Measurements from ENCODE around the gene UTF1.

Gene UTF1

DNA sequence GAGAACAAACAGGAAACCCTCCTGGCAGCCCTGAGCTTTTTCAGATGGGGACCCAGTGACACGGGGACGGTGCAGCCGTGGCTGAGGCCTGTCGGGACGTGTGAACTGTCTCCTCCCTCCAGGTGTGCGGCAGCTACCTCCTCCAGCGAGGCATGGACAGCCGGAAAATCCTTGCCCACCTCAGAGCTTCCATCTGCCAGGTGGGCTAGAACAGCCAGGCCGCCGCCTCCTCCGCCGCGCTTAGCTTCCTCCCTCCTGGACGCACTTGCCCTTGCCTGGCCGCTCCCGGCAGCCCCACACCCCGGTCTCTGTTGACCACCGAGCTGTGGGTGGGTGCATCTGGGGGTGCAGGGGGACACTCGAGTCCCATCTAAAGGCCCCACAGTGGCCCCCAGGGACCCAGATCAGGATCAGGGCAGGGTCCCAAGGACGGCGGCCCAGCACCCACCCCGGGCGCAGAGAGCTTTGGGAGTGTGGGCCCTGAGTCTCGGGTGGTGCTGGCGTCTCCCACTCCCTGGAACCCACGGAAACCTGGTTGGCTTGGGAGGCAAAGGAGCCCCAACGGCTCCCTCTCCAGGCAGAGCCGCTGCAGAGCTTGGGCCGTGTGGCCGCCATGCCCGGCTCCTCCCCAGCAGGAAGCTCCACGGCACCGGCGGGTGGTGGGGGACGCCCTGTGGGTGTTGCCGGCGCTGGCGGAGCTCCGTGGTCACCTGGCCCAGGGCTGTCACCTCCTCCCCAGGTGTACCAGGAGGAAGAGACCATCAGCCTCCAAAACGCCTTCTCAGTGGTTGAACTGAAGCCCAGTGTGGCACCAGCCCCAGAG lies 32.9 kb upstream of the UTF1 start:
- DNase-seq = no peak

DNA sequence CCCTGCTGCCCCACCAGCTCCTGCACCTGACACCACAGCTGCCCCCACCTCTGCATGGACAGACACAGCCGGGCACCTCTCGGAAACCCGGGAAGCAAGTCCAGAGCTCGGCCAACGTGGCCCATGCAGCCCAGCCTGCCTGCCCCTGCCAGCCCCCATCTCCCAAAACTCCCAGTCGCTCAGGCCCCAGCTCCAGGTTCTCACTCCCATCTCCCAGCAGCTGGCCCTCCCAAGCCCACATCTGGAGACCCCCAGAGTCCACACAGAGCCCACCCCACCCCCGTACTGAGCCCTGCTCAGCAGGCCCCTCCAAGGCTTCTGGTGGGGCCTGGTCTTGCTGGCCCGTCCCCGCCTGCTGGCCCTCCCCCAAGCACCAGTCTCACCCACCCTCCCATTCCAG lies 32.2 kb upstream of the UTF1 start:
- no peak for DNase-seq

DNA sequence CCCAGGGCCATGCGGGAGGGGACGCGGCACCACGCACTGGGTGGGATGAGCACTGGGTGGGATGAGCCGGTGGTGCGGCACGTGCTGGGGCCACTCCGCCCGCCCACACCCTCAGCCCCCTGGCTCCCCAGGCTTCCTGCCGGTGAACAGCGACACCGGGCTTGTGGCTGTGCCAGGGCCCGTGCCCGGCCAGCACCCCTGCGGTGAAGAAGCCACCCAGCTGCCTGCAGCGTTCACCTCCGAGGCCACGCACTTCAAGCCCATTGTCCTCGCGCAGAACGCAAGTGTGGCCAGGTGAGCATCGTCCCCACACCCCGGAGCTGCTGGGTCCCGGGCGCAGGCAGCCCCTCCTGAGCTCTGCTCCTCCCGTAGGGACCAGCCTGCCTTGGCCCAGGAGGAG lies 31.8 kb upstream of the UTF1 start:
- DNase-seq = no peak

DNA sequence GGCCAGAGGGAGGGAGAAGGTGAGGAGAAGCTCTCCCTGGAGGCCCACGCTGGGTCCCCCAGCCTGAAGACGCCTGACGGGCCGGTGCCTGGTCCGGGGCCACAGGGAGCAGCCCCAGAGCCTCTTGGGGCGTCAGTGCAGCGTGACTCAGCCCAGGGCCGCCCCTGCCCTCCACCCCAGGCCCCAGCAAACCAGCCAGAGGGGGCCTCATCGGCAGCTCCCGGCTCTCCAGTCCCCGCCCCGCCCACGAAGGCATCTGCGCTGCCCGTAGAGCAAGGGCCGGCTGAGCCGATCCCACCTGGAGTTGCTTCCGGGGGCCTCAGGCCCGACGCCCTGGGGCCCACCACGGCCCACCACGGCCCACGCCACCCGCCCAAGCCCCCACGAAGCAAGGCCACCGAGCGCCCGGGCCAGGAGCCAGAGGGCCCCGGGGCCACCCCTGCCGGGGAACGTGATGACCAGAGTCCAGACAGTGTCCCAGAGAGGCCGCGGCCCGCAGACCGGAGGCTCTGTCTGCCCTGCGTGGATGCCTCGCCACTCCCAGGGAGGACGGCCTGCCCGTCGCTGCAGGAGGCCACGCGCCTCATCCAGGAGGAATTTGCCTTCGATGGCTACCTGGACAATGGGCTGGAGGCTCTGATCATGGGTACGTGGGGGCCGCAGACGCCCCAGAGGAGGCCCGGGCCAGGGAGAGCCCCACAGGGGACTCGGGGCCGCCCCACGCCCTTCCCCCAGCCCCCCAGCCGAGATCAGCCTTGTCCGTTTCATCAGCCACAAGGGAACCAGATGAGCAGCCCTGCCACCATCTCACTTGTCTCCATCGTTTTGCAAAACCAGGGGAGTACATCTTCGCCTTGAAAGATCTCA lies 31.2 kb upstream of the UTF1 start:
- no peak for DNase-seq

- DNase-seq = no peak
Measured at GRCh38 chr10:133199488-133199885, 30.5 kb upstream of the UTF1 start.

DNA sequence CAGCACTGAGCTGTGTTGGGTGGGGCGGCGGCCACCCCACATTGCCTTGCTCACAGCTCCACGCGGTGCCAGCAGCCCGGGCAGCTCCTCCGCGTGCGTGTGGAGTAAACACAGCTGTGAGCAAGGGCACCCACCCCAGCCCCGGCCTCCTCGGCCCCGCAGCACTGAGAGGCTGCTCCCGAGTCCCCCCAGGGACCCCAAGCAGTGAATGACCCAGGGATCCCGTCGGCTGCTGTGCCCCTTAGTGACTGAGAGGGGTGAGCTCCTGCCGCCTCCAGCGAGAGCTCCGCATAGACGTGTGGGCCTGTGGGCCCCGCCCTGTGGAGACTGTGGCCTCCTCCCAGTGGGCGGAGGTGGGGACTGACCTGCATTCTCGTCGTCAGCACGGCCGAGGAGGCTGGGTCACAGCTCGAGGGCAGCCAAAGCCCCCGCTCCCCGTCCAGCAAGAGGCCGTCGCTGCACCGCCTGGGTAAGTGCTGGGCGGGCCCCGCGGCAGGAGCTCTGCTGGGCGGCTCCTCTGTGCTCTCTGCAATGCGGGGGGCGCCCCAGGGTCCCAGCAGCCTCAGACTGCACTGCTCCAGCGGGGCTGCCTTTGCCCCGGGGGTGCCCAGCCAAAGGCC lies 29.9 kb upstream of the UTF1 start:
- no peak for DNase-seq

DNA sequence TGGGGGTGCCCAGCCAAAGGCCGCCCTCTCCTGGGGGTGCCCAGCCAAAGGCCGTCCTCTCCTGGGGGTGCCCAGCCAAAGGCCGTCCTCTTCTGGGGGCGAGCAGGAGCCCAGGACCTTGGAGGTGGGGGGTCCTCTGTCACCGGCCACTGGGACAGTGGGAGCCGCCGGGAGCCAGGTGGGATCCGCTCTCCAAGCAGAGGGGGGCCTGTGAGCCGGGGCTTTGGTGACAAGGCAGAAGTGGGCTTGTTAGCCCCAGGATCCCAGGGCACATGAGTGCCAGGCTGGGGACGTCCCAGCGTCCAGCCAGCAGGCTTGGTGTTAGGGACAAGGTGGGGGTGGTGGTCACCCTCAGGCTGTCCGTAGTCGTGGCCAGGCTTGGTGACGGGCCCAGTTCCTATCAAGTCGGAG lies 29.4 kb upstream of the UTF1 start:
- no peak for DNase-seq

DNA sequence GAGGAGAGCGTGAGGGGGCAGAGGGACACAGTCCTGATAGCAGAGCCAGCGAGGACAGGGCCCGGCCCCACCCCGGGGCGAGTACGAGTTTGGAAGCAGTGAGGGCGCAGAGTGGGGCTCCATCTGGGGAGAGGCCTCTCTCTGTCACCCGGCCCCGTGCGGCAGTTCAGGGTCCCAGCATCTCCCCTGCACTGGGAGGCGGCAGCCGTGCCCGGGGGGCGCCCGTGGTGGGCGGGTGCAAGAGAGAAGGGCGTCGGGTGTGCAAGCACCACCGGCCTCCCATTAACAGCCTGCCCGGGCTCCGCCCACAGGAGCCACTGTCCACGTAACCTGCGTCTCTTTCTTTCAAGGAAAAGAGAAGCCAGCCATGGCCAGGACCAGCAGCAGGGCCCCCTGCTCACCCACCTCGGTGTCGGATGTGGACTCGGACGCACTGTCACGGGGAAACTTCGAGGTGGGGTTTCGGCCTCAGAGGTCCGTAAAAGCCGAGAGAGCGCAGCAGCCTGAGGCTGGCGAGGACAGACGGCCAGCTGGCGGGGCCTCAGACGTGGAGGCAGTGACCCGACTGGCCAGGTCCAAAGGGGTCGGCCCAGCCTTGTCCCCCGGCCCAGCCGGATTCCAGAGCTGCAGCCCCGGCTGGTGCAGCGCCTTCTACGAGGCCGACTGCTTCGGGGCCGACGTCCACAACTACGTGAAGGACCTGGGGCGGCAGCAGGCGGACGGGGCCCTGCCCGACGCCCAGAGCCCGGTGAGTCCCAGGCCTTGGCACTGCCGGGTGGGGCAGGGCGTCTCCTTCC lies 28.7 kb upstream of the UTF1 start:
- DNase-seq = no peak

DNA sequence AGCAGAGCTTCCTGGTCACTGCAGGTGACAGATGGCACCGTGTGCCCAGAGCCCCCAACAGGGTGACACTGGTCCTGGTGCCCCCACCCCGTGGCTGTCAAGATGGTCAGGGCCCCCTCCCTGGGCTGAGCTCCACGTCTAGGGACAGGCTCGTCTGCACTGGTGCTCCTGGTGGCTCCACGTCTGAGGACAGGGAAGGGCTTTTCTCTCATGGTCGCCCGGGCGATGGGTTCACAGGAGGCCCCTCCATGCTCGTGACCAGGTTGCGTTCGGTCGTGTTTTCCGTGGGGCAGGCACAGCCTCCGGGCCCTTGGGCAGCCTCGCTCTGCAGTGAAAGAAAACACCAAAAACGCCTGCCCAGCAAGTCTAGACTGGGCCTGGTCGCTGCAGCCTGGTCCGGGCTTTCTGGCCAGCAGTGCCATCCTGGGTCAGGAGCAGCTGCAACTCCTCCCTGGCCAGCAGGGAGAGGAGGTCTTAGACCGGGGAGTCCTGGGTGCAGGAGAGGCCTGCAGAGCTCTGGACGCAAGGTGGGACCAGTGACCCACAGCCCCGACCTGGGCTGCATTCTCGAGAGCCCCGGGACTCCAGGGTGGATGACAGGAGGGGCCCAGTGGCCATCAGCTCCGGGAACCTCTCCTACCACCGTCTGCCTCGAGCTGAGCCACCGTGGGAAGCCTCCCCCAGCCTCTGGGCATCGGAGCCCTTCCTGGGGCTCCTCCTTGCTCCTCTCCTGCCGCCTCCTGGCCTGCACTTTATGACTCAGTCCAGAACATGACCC lies 27.9 kb upstream of the UTF1 start:
- DNase-seq = no peak

GRCh38 chr10:133202778-133203651 lies 27.0 kb upstream of the UTF1 start:
- no peak for DNase-seq

- no peak for DNase-seq
Measured at GRCh38 chr10:133203652-133204195, 26.3 kb upstream of the UTF1 start.

- DNase-seq = no peak
Measured at GRCh38 chr10:133204226-133205015, 25.6 kb upstream of the UTF1 start.

DNA sequence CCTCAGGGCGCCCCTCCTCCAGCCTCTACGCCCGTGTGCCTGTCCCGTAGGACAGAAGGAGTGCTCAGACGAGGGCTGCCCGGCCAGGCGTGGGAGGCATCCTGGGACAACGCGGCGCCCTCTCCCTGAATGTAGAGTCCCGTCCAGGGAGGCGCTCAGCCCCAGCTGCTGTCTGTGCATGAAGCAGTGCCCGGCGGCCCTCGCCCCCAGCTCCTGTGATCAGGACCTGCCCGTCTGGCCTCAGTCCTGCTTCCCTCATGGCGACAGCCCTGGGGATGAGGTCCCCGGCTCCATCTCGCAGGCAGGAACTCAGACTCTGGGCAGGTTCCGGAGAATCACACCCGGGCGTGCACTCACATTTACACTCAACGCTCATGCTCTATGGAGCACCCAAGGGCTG lies 24.9 kb upstream of the UTF1 start:
- no peak for DNase-seq

GRCh38 chr10:133206356-133207040 lies 23.5 kb upstream of the UTF1 start:
- no peak for DNase-seq

- DNase-seq = no peak
Measured at GRCh38 chr10:133207041-133207600, 22.9 kb upstream of the UTF1 start.

- DNase-seq = no peak
Measured at GRCh38 chr10:133207627-133208026, 22.4 kb upstream of the UTF1 start.

- no peak for DNase-seq
Measured at GRCh38 chr10:133208466-133208865, 21.6 kb upstream of the UTF1 start.

DNA sequence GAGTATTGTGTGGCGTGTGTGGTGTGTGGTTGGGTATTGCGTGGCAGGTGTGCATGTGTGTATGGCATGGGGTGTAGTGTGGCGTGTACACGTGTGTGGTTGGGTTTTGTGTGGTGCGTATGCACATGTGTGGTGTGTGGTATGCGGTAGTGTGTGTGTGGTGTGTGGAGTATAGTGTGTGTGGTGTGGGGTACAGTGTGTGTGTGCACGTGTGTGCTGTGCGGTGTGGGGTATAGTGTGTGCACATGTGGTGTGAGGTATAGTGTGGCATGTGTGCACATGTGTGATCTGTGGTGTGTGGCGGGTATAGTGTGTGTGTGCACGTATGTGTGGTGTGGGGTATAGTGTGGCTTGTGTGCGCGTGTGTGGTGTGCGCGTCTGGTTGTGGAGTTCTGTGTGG lies 20.9 kb upstream of the UTF1 start:
- DNase-seq = no peak

DNA sequence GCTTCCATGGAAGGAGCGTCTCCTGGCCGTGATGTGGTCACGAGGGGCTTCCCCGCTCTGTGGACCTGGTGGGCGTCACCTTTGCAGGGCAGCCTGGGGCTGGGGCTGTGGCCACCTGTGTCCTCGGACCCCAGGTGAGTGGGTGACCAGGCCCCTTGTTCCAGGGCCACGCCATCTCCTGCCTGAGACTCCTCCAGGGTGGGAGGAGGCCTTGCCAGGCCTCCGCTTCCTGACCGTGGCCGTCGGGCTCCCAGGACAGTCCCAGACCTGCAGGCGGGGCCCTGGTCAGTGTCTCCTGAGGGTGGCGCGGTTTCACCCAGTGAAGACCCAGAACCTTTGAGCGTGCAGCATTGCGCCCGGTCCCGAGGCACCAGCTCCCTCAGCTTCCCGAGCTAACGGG lies 20.4 kb upstream of the UTF1 start:
- no peak for DNase-seq
